ENCODE data around the gene NKAIN2.

Gene NKAIN2

GRCh38 chr6:124294574-124295200 lies 491.0 kb downstream of the NKAIN2 start:
- no peak overlapping the region for H3K27ac ChIP-seq (ENCODE audit: extremely low read depth, low read depth, low read length)
- H3K36me3 ChIP-seq (ENCODE audit: control insufficient read depth in 2 of 2, insufficient read depth in 1 of 2, low read length in 2 of 2): no peaks in the 10 kb centered on the region
- no peak overlapping the region for H3K4me3 ChIP-seq (ENCODE audit: low read depth, low read length)
- TF ChIP-seq, protein P1, sequence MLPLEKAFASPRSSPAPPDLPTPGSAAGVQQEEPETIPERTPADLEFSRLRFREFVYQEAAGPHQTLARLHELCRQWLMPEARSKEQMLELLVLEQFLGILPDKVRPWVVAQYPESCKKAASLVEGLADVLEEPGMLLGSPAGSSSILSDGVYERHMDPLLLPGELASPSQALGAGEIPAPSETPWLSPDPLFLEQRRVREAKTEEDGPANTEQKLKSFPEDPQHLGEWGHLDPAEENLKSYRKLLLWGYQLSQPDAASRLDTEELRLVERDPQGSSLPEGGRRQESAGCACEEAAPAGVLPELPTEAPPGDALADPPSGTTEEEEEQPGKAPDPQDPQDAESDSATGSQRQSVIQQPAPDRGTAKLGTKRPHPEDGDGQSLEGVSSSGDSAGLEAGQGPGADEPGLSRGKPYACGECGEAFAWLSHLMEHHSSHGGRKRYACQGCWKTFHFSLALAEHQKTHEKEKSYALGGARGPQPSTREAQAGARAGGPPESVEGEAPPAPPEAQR (tag by site-specific recombination; IDR thresholded peaks at IDR 0.05): no peak
- TF ChIP-seq ZNF561 (tag by site-specific recombination; IDR thresholded peaks at IDR 0.05; ENCODE audit: borderline replicate concordance): no peak
- no peak for TF ChIP-seq ZFP69B (tag by site-specific recombination; IDR thresholded peaks at IDR 0.05)
- TF ChIP-seq ZNF621 (tag by site-specific recombination; IDR thresholded peaks at IDR 0.05): no peak
- no peak for TF ChIP-seq ZNF624 (tag by site-specific recombination; IDR thresholded peaks at IDR 0.05)
- TF ChIP-seq, protein P2, sequence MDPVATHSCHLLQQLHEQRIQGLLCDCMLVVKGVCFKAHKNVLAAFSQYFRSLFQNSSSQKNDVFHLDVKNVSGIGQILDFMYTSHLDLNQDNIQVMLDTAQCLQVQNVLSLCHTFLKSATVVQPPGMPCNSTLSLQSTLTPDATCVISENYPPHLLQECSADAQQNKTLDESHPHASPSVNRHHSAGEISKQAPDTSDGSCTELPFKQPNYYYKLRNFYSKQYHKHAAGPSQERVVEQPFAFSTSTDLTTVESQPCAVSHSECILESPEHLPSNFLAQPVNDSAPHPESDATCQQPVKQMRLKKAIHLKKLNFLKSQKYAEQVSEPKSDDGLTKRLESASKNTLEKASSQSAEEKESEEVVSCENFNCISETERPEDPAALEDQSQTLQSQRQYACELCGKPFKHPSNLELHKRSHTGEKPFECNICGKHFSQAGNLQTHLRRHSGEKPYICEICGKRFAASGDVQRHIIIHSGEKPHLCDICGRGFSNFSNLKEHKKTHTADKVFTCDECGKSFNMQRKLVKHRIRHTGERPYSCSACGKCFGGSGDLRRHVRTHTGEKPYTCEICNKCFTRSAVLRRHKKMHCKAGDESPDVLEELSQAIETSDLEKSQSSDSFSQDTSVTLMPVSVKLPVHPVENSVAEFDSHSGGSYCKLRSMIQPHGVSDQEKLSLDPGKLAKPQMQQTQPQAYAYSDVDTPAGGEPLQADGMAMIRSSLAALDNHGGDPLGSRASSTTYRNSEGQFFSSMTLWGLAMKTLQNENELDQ (tag by site-specific recombination; IDR thresholded peaks at IDR 0.05; ENCODE audit: low read depth): no peak
- TF ChIP-seq, protein P3, sequence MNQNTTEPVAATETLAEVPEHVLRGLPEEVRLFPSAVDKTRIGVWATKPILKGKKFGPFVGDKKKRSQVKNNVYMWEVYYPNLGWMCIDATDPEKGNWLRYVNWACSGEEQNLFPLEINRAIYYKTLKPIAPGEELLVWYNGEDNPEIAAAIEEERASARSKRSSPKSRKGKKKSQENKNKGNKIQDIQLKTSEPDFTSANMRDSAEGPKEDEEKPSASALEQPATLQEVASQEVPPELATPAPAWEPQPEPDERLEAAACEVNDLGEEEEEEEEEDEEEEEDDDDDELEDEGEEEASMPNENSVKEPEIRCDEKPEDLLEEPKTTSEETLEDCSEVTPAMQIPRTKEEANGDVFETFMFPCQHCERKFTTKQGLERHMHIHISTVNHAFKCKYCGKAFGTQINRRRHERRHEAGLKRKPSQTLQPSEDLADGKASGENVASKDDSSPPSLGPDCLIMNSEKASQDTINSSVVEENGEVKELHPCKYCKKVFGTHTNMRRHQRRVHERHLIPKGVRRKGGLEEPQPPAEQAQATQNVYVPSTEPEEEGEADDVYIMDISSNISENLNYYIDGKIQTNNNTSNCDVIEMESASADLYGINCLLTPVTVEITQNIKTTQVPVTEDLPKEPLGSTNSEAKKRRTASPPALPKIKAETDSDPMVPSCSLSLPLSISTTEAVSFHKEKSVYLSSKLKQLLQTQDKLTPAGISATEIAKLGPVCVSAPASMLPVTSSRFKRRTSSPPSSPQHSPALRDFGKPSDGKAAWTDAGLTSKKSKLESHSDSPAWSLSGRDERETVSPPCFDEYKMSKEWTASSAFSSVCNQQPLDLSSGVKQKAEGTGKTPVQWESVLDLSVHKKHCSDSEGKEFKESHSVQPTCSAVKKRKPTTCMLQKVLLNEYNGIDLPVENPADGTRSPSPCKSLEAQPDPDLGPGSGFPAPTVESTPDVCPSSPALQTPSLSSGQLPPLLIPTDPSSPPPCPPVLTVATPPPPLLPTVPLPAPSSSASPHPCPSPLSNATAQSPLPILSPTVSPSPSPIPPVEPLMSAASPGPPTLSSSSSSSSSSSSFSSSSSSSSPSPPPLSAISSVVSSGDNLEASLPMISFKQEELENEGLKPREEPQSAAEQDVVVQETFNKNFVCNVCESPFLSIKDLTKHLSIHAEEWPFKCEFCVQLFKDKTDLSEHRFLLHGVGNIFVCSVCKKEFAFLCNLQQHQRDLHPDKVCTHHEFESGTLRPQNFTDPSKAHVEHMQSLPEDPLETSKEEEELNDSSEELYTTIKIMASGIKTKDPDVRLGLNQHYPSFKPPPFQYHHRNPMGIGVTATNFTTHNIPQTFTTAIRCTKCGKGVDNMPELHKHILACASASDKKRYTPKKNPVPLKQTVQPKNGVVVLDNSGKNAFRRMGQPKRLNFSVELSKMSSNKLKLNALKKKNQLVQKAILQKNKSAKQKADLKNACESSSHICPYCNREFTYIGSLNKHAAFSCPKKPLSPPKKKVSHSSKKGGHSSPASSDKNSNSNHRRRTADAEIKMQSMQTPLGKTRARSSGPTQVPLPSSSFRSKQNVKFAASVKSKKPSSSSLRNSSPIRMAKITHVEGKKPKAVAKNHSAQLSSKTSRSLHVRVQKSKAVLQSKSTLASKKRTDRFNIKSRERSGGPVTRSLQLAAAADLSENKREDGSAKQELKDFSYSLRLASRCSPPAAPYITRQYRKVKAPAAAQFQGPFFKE (tag by site-specific recombination; IDR thresholded peaks at IDR 0.05; ENCODE audit: borderline replicate concordance): no peak
- TF ChIP-seq ZNF2 (tag by site-specific recombination; IDR thresholded peaks at IDR 0.05): no peak
- TF ChIP-seq ZNF221 (tag by site-specific recombination; IDR thresholded peaks at IDR 0.05; ENCODE audit: borderline replicate concordance): no peak
- TF ChIP-seq REPIN1 (tag by site-specific recombination; IDR thresholded peaks at IDR 0.05; ENCODE audit: low read depth): no peak
- TF ChIP-seq ZNF146 (tag by site-specific recombination; IDR thresholded peaks at IDR 0.05): no peak
- no peak for TF ChIP-seq ZNF555 (tag by site-specific recombination; conservative IDR thresholded peaks at IDR 0.05)
- no peak for TF ChIP-seq ZNF169 (tag by site-specific recombination; IDR thresholded peaks at IDR 0.05)
- no peak for TF ChIP-seq ZNF791 (tag by site-specific recombination; IDR thresholded peaks at IDR 0.05)
- no peak for TF ChIP-seq ZNF211 (tag by site-specific recombination; IDR thresholded peaks at IDR 0.05; ENCODE audit: low read depth)
- no peak for TF ChIP-seq MYNN (tag by site-specific recombination; IDR thresholded peaks at IDR 0.05; ENCODE audit: borderline replicate concordance)
- no peak for TF ChIP-seq ZFP37 (tag by site-specific recombination; IDR thresholded peaks at IDR 0.05)
- TF ChIP-seq ZNF175 (tag by site-specific recombination; IDR thresholded peaks at IDR 0.05): no peak
- TF ChIP-seq ZNF513 (tag by site-specific recombination; IDR thresholded peaks at IDR 0.05): no peak
- TF ChIP-seq ZNF488 (tag by site-specific recombination; IDR thresholded peaks at IDR 0.05): no peak
- H3K4me1 ChIP-seq (ENCODE audit: control insufficient read depth, insufficient read depth, low read length): peaks cover 3% of the 10 kb centered on the region; the same call in 1 of the 2 replicates
- ChIA-PET CTCF (interaction anchor here (1.4 kb wide), 1 partner anchor 492 kb away, joined by 4 read pairs; no protein-coding TSS in a partner anchor), POLR2A (no interaction called here)
- no peaks in the 10 kb centered on the region for H3K9me3 ChIP-seq (ENCODE audit: control insufficient read depth, insufficient read depth, low read depth, low read length)
